Measurements from ENCODE around the gene TTC21B. TPM values are rescaled to one million over a fixed set of nuclear protein-coding genes. Genes with fewer than 3 reads are reported as not detected.

TTC21B gene
- total and polyA plus RNA-seq, 2 of the 8 experiments (the other 6 are each of a cell fraction or from before 2014, with no cell fraction given) = 6.9 to 20.8 TPM

- no peak for TF ChIP-seq MAFK (IDR thresholded peaks at IDR 0.05; ENCODE audit: low read depth, low read length)
Measured at GRCh38 chr2:165952085-165952484, 1.5 kb downstream of the TTC21B start (continued).
